Neutrophil (primary cell): ENCODE results near the gene NNT.

Experiments used
- H3K27ac ChIP-seq: fragments of 200-600 bp; sonication (generic); 2 replicates; pipeline ENCODE4 v1.5.1; 2016; ENCODE audit warnings: mild to moderate bottlenecking, moderate library complexity
- H3K27me3 ChIP-seq: fragments of 200-600 bp; sonication (generic); 2 replicates; pipeline ENCODE4 v1.6.0; 2016; ENCODE audit warnings: mild to moderate bottlenecking
- H3K36me3 ChIP-seq: fragments of 200-600 bp; sonication (generic); 2 replicates; pipeline ENCODE4 v1.5.1; 2017
- H3K4me1 ChIP-seq, 2 experiments: fragments of 200-600 bp in 1 of 2; sonication (generic) in 1 of 2; 1 replicate in 1 of 2; 2 replicates in 1 of 2; pipeline versions ENCODE4 v1.5.1 to v1.6.1; 2013 to 2016; ENCODE audit warnings: low read depth in 1 of 2, low read length in 1 of 2, mild to moderate bottlenecking in 1 of 2, moderate library complexity in 1 of 2; ENCODE audit not compliant: control insufficient read depth in 1 of 2, insufficient read depth in 1 of 2
- H3K4me3 ChIP-seq, 2 experiments: fragments of 200-600 bp in 1 of 2; sonication (generic) in 1 of 2; 1 replicate in 1 of 2; 2 replicates in 1 of 2; pipeline ENCODE4 v1.5.1; 2013 to 2016; ENCODE audit warnings: low read depth in 1 of 2, low read length in 1 of 2, mild to moderate bottlenecking in 1 of 2, moderate library complexity in 1 of 2
- H3K9me3 ChIP-seq: fragments of 200-600 bp; sonication (generic); 2 replicates; pipeline ENCODE4 v1.5.1; 2016
- CTCF ChIP-seq: fragments of 200-600 bp; sonication (generic); IDR thresholded peaks from 2 replicates; pipeline ENCODE4 v1.5.1; 2016; ENCODE audit warnings: antibody characterized with exemption

NNT gene

GRCh38 chr5:43646992-43647391, 44.0 kb downstream of the NNT start:
- Histone ChIP-seq H3K4me1 (no peaks in the 10 kb centered on the region), H3K27ac (no peak overlapping the region), H3K4me3 (no peak overlapping the region), H3K27me3 (no peaks in the 10 kb centered on the region), H3K9me3 (no peaks in the 10 kb centered on the region), H3K36me3 (peaks cover 61% of the 10 kb centered on the region)
- TF ChIP-seq CTCF: no peak

GRCh38 chr5:43647789-43648188, 44.8 kb downstream of the NNT start:
- no peak for TF ChIP-seq CTCF
- Histone ChIP-seq H3K4me1 (no peaks in the 10 kb centered on the region), H3K27me3 (no peaks in the 10 kb centered on the region), H3K27ac (no peak overlapping the region), H3K9me3 (no peaks in the 10 kb centered on the region), H3K36me3 (peaks cover 68% of the 10 kb centered on the region), H3K4me3 (no peak overlapping the region)

GRCh38 chr5:43648499-43649124, 45.6 kb downstream of the NNT start:
- no peak for TF ChIP-seq CTCF
- no peak overlapping the region for H3K27ac ChIP-seq

GRCh38 chr5:43649256-43649655, 46.3 kb downstream of the NNT start:
- no peaks in the 10 kb centered on the region for H3K27me3 ChIP-seq
- no peaks in the 10 kb centered on the region for H3K9me3 ChIP-seq
- TF ChIP-seq CTCF: no peak
- peaks cover 83% of the 10 kb centered on the region for H3K36me3 ChIP-seq
- no peaks in the 10 kb centered on the region for H3K4me1 ChIP-seq
- no peak overlapping the region for H3K4me3 ChIP-seq
- no peak overlapping the region for H3K27ac ChIP-seq

More at GRCh38 chr5:43648499-43649124, 45.6 kb downstream of the NNT start:
- Histone ChIP-seq H3K36me3 (peaks cover 76% of the 10 kb centered on the region), H3K4me1 (no peaks in the 10 kb centered on the region), H3K4me3 (no peak overlapping the region), H3K9me3 (no peaks in the 10 kb centered on the region), H3K27me3 (no peaks in the 10 kb centered on the region)

GRCh38 chr5:43652537-43653302, 49.7 kb downstream of the NNT start:
- H3K27ac ChIP-seq: no peak overlapping the region
- H3K9me3 ChIP-seq: no peaks in the 10 kb centered on the region
- H3K27me3 ChIP-seq: no peaks in the 10 kb centered on the region
- no peak overlapping the region for H3K4me3 ChIP-seq
- no peaks in the 10 kb centered on the region for H3K4me1 ChIP-seq
- peaks cover 84% of the 10 kb centered on the region for H3K36me3 ChIP-seq
- no peak for TF ChIP-seq CTCF
